GM06990 (cell line): ENCODE results near the gene EVI5L.
A peak's percentile ranks its signal among the peaks of the same experiment; 100 is the strongest.
"Not testable (repeated sequence)": the region's sequence is repeated elsewhere in the genome, so short reads cannot be mapped to it uniquely, and the experiment has no call there.

Source experiments
- DNase-seq: peaks from one replicate; pipeline ENCODE4 v3.0.0-alpha.2; 2011; ENCODE audit not compliant: insufficient read length; ENCODE audit errors: extremely low read depth
- H3K27me3 ChIP-seq: replicated peaks from 2 replicates; pipeline ENCODE4 v1.6.0; 2011; ENCODE audit warnings: low read length; ENCODE audit not compliant: control insufficient read depth, insufficient read depth
- H3K36me3 ChIP-seq: 2 replicates; pipeline ENCODE4 v1.5.1; 2011; ENCODE audit warnings: low read length; ENCODE audit not compliant: control insufficient read depth, insufficient read depth
- H3K4me3 ChIP-seq: replicated peaks from 2 replicates; pipeline ENCODE4 v1.5.1; 2011; ENCODE audit warnings: low read depth, mild to moderate bottlenecking, control low read depth, low read length
- CTCF ChIP-seq: IDR thresholded peaks from 2 replicates; pipeline ENCODE4 v1.5.1; 2011; ENCODE audit warnings: low read length, control low read depth, mild to moderate bottlenecking, inconsistent platforms; ENCODE audit not compliant: insufficient read depth, poor library complexity, severe bottlenecking

Gene EVI5L

DNA sequence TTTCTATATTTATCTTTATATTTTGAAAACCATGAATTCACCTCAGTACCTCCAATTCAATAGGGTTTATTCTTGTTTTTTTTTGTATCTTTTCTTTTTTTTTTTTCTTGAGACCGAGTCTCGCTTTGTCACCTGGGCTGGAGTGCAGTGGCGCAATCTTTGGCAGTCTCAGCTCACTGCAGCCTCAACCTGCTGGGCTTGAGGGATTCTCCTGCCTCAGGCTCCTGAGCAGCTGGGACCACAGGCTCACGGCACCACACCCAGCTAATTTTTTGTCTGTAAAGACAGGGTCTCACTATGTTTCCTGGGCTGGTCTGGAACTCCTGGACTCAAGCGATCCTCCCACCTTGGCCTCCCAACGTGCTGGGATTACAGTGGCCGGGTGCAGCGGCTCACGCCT lies 23.1 kb upstream of the EVI5L start:
- no peaks in the 10 kb centered on the region for H3K27me3 ChIP-seq

DNA sequence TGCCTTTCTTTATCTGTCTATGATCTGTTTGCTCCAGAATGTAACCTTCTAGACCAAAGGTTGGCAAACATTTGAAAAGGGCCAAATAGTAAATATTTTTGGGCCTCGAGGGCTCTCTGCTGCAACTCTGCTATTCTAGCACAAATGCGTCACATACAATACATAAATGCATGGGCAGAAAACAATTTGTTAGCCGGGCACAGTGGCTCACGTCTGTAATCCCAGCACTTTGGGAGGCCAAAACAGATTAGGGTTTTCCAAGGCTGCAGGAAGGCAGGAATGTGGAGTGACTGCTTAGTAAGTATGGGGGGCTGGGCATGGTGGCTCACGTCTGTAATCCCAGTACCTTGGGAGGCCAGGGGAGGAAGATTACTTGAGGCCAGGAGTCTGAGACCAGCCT lies 21.9 kb upstream of the EVI5L start:
- no peak for DNase-seq
- H3K27me3 ChIP-seq: no peaks in the 10 kb centered on the region
- H3K4me3 ChIP-seq: no peak overlapping the region
- no peak for TF ChIP-seq CTCF
- no peaks in the 10 kb centered on the region for H3K36me3 ChIP-seq

More for the DNA sequence above, 23.1 kb upstream of the EVI5L start:
- no peak for DNase-seq
- H3K36me3 ChIP-seq: no peaks in the 10 kb centered on the region
- H3K4me3 ChIP-seq: no peak overlapping the region
- TF ChIP-seq CTCF: no peak

DNA sequence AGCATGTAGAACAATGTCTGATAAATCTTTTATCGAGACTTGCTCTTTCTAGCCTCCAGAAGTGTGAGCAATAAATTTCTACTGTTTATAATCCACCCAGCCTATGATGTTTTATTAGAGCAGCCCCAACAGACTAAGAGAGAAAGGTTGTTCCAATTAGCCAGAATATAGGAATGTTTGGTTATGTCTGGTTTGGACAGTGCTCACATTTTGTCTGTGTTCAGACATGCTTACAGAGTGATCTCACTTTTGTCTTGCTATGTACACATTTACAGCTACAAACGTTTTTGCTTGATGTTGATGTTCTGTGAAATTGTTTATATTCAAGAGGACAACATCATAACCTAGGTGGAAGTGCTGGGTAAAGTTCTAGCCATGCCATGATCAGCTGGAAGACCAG lies 18.0 kb upstream of the EVI5L start:
- Histone ChIP-seq H3K4me3 (no peak overlapping the region), H3K27me3 (no peaks in the 10 kb centered on the region), H3K36me3 (no peaks in the 10 kb centered on the region)
- no peak for TF ChIP-seq CTCF
- no peak for DNase-seq

DNA sequence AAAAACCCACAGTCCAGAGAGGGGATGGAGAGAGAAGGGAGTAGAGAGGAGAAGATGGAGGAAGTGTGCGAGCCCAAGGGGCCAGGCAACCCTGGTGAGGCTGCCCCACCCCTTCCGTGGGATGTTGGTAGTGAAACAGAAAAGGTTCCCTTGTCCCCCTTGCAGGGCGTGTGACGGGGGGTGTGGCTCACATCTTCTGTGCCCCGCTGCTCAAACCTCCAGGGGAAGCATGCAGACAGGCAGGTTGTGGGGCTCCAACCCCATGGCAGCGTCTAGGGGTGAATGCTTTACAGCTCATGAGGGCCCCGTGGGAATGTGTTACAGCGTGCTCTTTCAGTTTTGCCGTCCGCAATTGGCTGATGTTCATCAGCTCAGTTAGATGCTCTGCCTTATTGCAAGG lies 14.7 kb upstream of the EVI5L start:
- TF ChIP-seq CTCF: no peak
- Histone ChIP-seq H3K27me3 (no peaks in the 10 kb centered on the region), H3K36me3 (no peaks in the 10 kb centered on the region), H3K4me3 (no peak overlapping the region; the same call in 1 of the 2 replicates)
- DNase-seq: peak; percentile 61

- not testable (repeated sequence) for H3K36me3 ChIP-seq, H3K4me3 ChIP-seq, DNase-seq, H3K27me3 ChIP-seq
These were observed 14.0 kb upstream of the EVI5L start for GRCh38 chr19:7816040-7816439.

- no peak for DNase-seq
- H3K4me3 ChIP-seq: no peak overlapping the region
- H3K27me3 ChIP-seq: no peaks in the 10 kb centered on the region
- TF ChIP-seq CTCF: no peak
- no peaks in the 10 kb centered on the region for H3K36me3 ChIP-seq
These were observed 12.2 kb upstream of the EVI5L start for GRCh38 chr19:7817801-7818200.

- no peak for DNase-seq
- Histone ChIP-seq H3K36me3 (no peaks in the 10 kb centered on the region), H3K4me3 (no peak overlapping the region), H3K27me3 (no peaks in the 10 kb centered on the region)
- no peak for TF ChIP-seq CTCF
These were observed 11.2 kb upstream of the EVI5L start for GRCh38 chr19:7818806-7819205.
